CD14-positive monocyte (primary cell): ENCODE results near the gene KLHL36. TPM values are rescaled to one million over a fixed set of nuclear protein-coding genes. Genes with fewer than 3 reads are reported as not detected.

ENCODE experiments used
- DNase-seq, 3 donors: peaks; one replicate each; pipeline ENCODE4 v3.0.0-alpha.2; 2011 to 2022
- H2AFZ ChIP-seq: 2 replicates; pipeline ENCODE4 v1.6.0; 2012; ENCODE audit warnings: mild to moderate bottlenecking, low read depth, low read length, inconsistent platforms; ENCODE audit not compliant: insufficient read depth, poor library complexity, severe bottlenecking
- H3K27ac ChIP-seq, 2 donors: 1 replicate in 1 of 2; 2 replicates in 1 of 2; pipeline ENCODE4 v1.5.1; 2012 to 2013; ENCODE audit warnings: low read length in 2 of 2, control low read depth in 1 of 2, inconsistent platforms in 1 of 2, low read depth in 1 of 2, mild to moderate bottlenecking in 1 of 2
- H3K27me3 ChIP-seq, 2 donors: one replicate each; pipeline versions ENCODE4 v1.6.0 to v1.6.1; 2011 to 2013; ENCODE audit warnings: low read length in 2 of 2; ENCODE audit not compliant: control insufficient read depth in 2 of 2, insufficient read depth in 2 of 2
- H3K36me3 ChIP-seq, 2 donors: replicated peaks in 1 of 2; 1 replicate in 1 of 2; 2 replicates in 1 of 2; pipeline versions ENCODE4 v1.5.1 to v1.6.1; 2012 to 2013; ENCODE audit warnings: low read length in 2 of 2, control low read depth in 1 of 2, inconsistent platforms in 1 of 2, mild to moderate bottlenecking in 1 of 2; ENCODE audit not compliant: insufficient read depth in 2 of 2, control insufficient read depth in 1 of 2
- H3K4me1 ChIP-seq, 2 donors: 1 replicate in 1 of 2; 2 replicates in 1 of 2; pipeline versions ENCODE4 v1.5.1 to v1.6.1; 2012 to 2013; ENCODE audit warnings: low read length in 2 of 2, control low read depth in 1 of 2, inconsistent platforms in 1 of 2, mild to moderate bottlenecking in 1 of 2, moderate library complexity in 1 of 2; ENCODE audit not compliant: insufficient read depth in 2 of 2, control insufficient read depth in 1 of 2
- H3K4me2 ChIP-seq: replicated peaks from 2 replicates; pipeline ENCODE3; 2012; ENCODE audit warnings: low read length, moderate library complexity, mild to moderate bottlenecking; ENCODE audit not compliant: poor library complexity, severe bottlenecking; ENCODE audit errors: extremely low read depth
- H3K4me3 ChIP-seq, 3 experiments: fragments of 200-600 bp in 1 of 3; sonication (generic) in 1 of 3; replicated peaks in 1 of 3; 1 replicate in 2 of 3; 2 replicates in 1 of 3; pipeline ENCODE4 v1.5.1; 2011 to 2013; ENCODE audit warnings: low read length in 3 of 3, mild to moderate bottlenecking in 3 of 3, control low read depth in 2 of 3, low read depth in 2 of 3, inconsistent platforms in 1 of 3, moderate library complexity in 1 of 3
- H3K79me2 ChIP-seq: 2 replicates; pipeline ENCODE4 v1.6.0; 2012; ENCODE audit warnings: mild to moderate bottlenecking, control low read depth, inconsistent platforms, low read length, moderate library complexity; ENCODE audit not compliant: insufficient read depth
- H3K9ac ChIP-seq: 2 replicates; pipeline ENCODE4 v1.6.0; 2017; ENCODE audit warnings: low read length, mild to moderate bottlenecking; ENCODE audit not compliant: insufficient read depth, poor library complexity, severe bottlenecking
- H3K9me3 ChIP-seq, 2 donors: replicated peaks in 1 of 2; 1 replicate in 1 of 2; 2 replicates in 1 of 2; pipeline versions ENCODE4 v1.5.1 to v1.6.1; 2012 to 2013; ENCODE audit warnings: low read length in 2 of 2, control low read depth in 1 of 2; ENCODE audit not compliant: control insufficient read depth in 1 of 2, insufficient read depth in 1 of 2
- H4K20me1 ChIP-seq: 2 replicates; pipeline ENCODE4 v1.6.0; 2012; ENCODE audit warnings: mild to moderate bottlenecking, low read length, control low read depth, moderate library complexity; ENCODE audit not compliant: insufficient read depth
- H3K27ac Mint-ChIP-seq, 7 donors: one replicate each; pipeline ENCODE4 v1.8.0; 2020; ENCODE audit warnings: mild to moderate bottlenecking in 7 of 7, mixed read lengths in 7 of 7, moderate library complexity in 6 of 7, inconsistent platforms in 2 of 7
- H3K27me3 Mint-ChIP-seq, 3 donors: one replicate each; pipeline ENCODE4 v1.8.0; 2021 to 2022; ENCODE audit warnings: low read depth in 3 of 3, mild to moderate bottlenecking in 3 of 3, mixed read lengths in 3 of 3, moderate library complexity in 3 of 3, inconsistent platforms in 1 of 3
- H3K36me3 Mint-ChIP-seq, 2 donors: one replicate each; pipeline ENCODE4 v1.8.0; 2020; ENCODE audit warnings: mixed read lengths in 2 of 2, inconsistent platforms in 1 of 2, mild to moderate bottlenecking in 1 of 2
- H3K4me1 Mint-ChIP-seq: one replicate; pipeline ENCODE4 v1.8.0; 2020; ENCODE audit warnings: mild to moderate bottlenecking, mixed read lengths
- H3K4me3 Mint-ChIP-seq, 2 donors: one replicate each; pipeline ENCODE4 v1.8.0; 2020; ENCODE audit warnings: mild to moderate bottlenecking in 2 of 2, mixed read lengths in 2 of 2, moderate library complexity in 1 of 2
- H3K9me3 Mint-ChIP-seq, 7 donors: one replicate each; pipeline ENCODE4 v1.8.0; 2020 to 2022; ENCODE audit warnings: mixed read lengths in 7 of 7, mild to moderate bottlenecking in 6 of 7, moderate library complexity in 6 of 7, inconsistent platforms in 2 of 7
- WGBS: methylation state at CpG from one replicate; pipeline ENCODE4 v1.1.5; 2013; ENCODE audit warnings: missing lambda C conversion rate; ENCODE audit not compliant: insufficient coverage; 5-methylcytosine and 5-hydroxymethylcytosine counted together
- intact Hi-C, 2 donors: fragments of 100-400 bp; cut with micrococcal nuclease; formaldehyde crosslinking; loops; one replicate each; pipeline versions ENCODE4 v1.15.0 to v1.15.1; 2023
- polyA plus RNA-seq, 3 donors: library from polyadenylated mRNA; depleted of rRNA in 1 of 3; unstranded in 2 of 3; stranded (reverse) in 1 of 3; fragments of 300-500 nt in 2 of 3; fragments of >200 nt in 1 of 3; fragmentation: Illumina TruSeq in 2 of 3; gene quantifications; 1 replicate in 2 of 3; 2 replicates in 1 of 3; pipeline ENCODE4 v1.2.3, GENCODE V29; 2012 to 2021
- TF ChIP-seq, protein P1 (sequence below): fragments of 200-600 bp; IDR thresholded peaks from one replicate; pipeline ENCODE4 v1.8.0; 2022; ENCODE audit warnings: antibody characterized with exemption, mild to moderate bottlenecking

KLHL36 gene
- polyA plus RNA-seq, 3 donors, result 12.1 to 50.8 (median 14.2) TPM

DNA sequence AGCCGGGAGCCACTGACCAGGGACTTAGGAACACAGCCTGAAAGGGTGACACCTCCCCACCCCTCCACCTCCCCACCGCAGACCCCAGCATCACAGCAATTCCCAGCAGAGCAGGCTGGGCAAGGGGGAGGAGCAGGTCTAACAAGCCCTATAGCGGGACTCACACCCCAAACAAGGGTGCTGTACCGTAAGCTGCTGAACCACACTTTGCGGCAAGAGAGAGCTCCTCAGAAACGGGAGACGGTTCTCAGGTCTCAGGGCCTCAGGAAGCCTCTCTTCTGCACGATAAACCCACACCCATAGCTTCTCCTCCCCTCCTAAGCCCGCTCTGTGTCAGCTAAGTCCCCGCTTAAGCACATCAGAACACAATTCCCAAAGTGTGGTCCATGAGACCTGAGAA is 18.7 kb upstream of the KLHL36 start:
- H3K4me2 ChIP-seq, result no peak overlapping the region
- no peaks in the 10 kb centered on the region for H3K27me3 ChIP-seq
- DNase-seq, result no peak
- H3K9me3 Mint-ChIP-seq, result no peaks in the 10 kb centered on the region
- H3K4me1 Mint-ChIP-seq, result peaks cover 27% of the 10 kb centered on the region
- no peaks in the 10 kb centered on the region for H4K20me1 ChIP-seq
- 88% methylated on average over 5 of the region's 10 CpGs for WGBS
- H3K9me3 ChIP-seq, result no peaks in the 10 kb centered on the region
- H2AFZ ChIP-seq, result no peak overlapping the region
- H3K36me3 Mint-ChIP-seq, result peaks cover 0 to 2% of the 10 kb centered on the region in 2 donors
- no peak overlapping the region for H3K4me3 ChIP-seq
- no peak overlapping the region for H3K9ac ChIP-seq
- no peak overlapping the region for H3K27ac Mint-ChIP-seq
- no peaks in the 10 kb centered on the region for H3K79me2 ChIP-seq
- no peak overlapping the region for H3K4me3 Mint-ChIP-seq
- TF ChIP-seq, protein P1, sequence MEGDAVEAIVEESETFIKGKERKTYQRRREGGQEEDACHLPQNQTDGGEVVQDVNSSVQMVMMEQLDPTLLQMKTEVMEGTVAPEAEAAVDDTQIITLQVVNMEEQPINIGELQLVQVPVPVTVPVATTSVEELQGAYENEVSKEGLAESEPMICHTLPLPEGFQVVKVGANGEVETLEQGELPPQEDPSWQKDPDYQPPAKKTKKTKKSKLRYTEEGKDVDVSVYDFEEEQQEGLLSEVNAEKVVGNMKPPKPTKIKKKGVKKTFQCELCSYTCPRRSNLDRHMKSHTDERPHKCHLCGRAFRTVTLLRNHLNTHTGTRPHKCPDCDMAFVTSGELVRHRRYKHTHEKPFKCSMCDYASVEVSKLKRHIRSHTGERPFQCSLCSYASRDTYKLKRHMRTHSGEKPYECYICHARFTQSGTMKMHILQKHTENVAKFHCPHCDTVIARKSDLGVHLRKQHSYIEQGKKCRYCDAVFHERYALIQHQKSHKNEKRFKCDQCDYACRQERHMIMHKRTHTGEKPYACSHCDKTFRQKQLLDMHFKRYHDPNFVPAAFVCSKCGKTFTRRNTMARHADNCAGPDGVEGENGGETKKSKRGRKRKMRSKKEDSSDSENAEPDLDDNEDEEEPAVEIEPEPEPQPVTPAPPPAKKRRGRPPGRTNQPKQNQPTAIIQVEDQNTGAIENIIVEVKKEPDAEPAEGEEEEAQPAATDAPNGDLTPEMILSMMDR, result no peak
- no peak overlapping the region for H3K27ac ChIP-seq
- H3K27me3 Mint-ChIP-seq, result peaks cover 1 to 4% (median 2%) of the 10 kb centered on the region in 3 donors
- intact Hi-C loops, result loop anchor here in 1 of 2 donors (10.0 kb wide), 1 partner anchor 355 kb away; no protein-coding TSS in a partner anchor
- peaks cover 26 to 27% of the 10 kb centered on the region in 2 donors for H3K4me1 ChIP-seq
- H3K36me3 ChIP-seq, result no peaks in the 10 kb centered on the region

- Mint-ChIP-seq H3K27me3 (peaks cover 1 to 4% (median 2%) of the 10 kb centered on the region in 3 donors), H3K4me1 (peaks cover 27% of the 10 kb centered on the region), H3K4me3 (no peak overlapping the region), H3K27ac (no peak overlapping the region), H3K9me3 (no peaks in the 10 kb centered on the region), H3K36me3 (peaks cover 0 to 2% of the 10 kb centered on the region in 2 donors)
- peaks cover 26 to 27% of the 10 kb centered on the region in 2 donors for H3K4me1 ChIP-seq
- intact Hi-C loops, result no loop called here
- no peaks in the 10 kb centered on the region for H3K36me3 ChIP-seq
- no CpG with 5 or more reads among the region's 5 CpGs for WGBS
- no peaks in the 10 kb centered on the region for H4K20me1 ChIP-seq
- H3K9ac ChIP-seq, result no peak overlapping the region
- TF ChIP-seq, protein P1, result no peak
- DNase-seq, result no peak
- H3K4me3 ChIP-seq, result no peak overlapping the region
- H3K79me2 ChIP-seq, result no peaks in the 10 kb centered on the region
- no peak overlapping the region for H2AFZ ChIP-seq
- no peaks in the 10 kb centered on the region for H3K9me3 ChIP-seq
- H3K4me2 ChIP-seq, result no peak overlapping the region
- no peaks in the 10 kb centered on the region for H3K27me3 ChIP-seq
- no peak overlapping the region for H3K27ac ChIP-seq
Observed at GRCh38 chr16:84630009-84630408, 18.3 kb upstream of the KLHL36 start.
